IgD-negative memory B cell (primary cell): ENCODE measurements around the gene BTBD6. TPM values are rescaled to one million over a fixed set of nuclear protein-coding genes. Genes with fewer than 3 reads are reported as not detected.
"Not testable (repeated sequence)": the region's sequence is repeated elsewhere in the genome, so short reads cannot be mapped to it uniquely, and the experiment has no call there.

Experiments
- H3K27ac Mint-ChIP-seq, 3 donors: one replicate each; pipeline ENCODE4 v1.8.0; 2020 to 2022; ENCODE audit warnings: mild to moderate bottlenecking in 3 of 3, mixed read lengths in 3 of 3, moderate library complexity in 1 of 3
- H3K27me3 Mint-ChIP-seq: one replicate; pipeline ENCODE4 v1.8.0; 2021; ENCODE audit warnings: mixed read lengths
- H3K36me3 Mint-ChIP-seq: one replicate; pipeline ENCODE4 v1.8.0; 2020; ENCODE audit warnings: mild to moderate bottlenecking, mixed read lengths
- H3K4me1 Mint-ChIP-seq, 3 donors: one replicate each; pipeline ENCODE4 v1.8.0; 2020 to 2022; ENCODE audit warnings: mixed read lengths in 3 of 3, mild to moderate bottlenecking in 1 of 3
- H3K4me3 Mint-ChIP-seq, 4 donors: one replicate each; pipeline ENCODE4 v1.8.0; 2020 to 2022; ENCODE audit warnings: mild to moderate bottlenecking in 4 of 4, mixed read lengths in 4 of 4, moderate library complexity in 3 of 4
- H3K9me3 Mint-ChIP-seq, 3 donors: one replicate each; pipeline ENCODE4 v1.8.0; 2020 to 2021; ENCODE audit warnings: mixed read lengths in 3 of 3, mild to moderate bottlenecking in 1 of 3
- polyA plus RNA-seq: library from polyadenylated mRNA; unstranded; fragments of 300-500 nt; fragmentation: Illumina TruSeq; gene quantifications from one replicate; pipeline ENCODE4 v1.2.3, GENCODE V29; 2021

BTBD6 gene
- polyA plus RNA-seq, 1 donor from 2014 or later = 2.3 TPM

- peaks cover 9 to 17% (median 12%) of the 10 kb centered on the region in 3 donors for H3K4me1 Mint-ChIP-seq
- H3K27ac Mint-ChIP-seq = no peak overlapping the region
- no peaks in the 10 kb centered on the region for H3K9me3 Mint-ChIP-seq
- H3K4me3 Mint-ChIP-seq = no peak overlapping the region
- peaks cover 5% of the 10 kb centered on the region for H3K36me3 Mint-ChIP-seq
- H3K27me3 Mint-ChIP-seq = no peaks in the 10 kb centered on the region
These were observed 33.9 kb downstream of the BTBD6 start for GRCh38 chr14:105282098-105282725.

GRCh38 chr14:105283028-105283427 is 34.7 kb downstream of the BTBD6 start:
- H3K9me3 Mint-ChIP-seq = no peaks in the 10 kb centered on the region
- H3K27ac Mint-ChIP-seq = peak overlapping the region in 1 of 3 donors; percentile 31
- no peaks in the 10 kb centered on the region for H3K27me3 Mint-ChIP-seq
- peaks cover 9 to 17% (median 14%) of the 10 kb centered on the region in 3 donors for H3K4me1 Mint-ChIP-seq
- no peak overlapping the region for H3K4me3 Mint-ChIP-seq
- peaks cover 5% of the 10 kb centered on the region for H3K36me3 Mint-ChIP-seq

- Mint-ChIP-seq H3K4me1 (peaks cover 9 to 17% (median 14%) of the 10 kb centered on the region in 3 donors), H3K27me3 (no peaks in the 10 kb centered on the region), H3K4me3 (no peak overlapping the region), H3K27ac (no peak overlapping the region), H3K9me3 (no peaks in the 10 kb centered on the region), H3K36me3 (peaks cover 5% of the 10 kb centered on the region)
These were observed 35.6 kb downstream of the BTBD6 start for GRCh38 chr14:105283899-105284298.

- Mint-ChIP-seq H3K4me3 (no peak overlapping the region), H3K4me1 (peaks cover 9 to 15% (median 14%) of the 10 kb centered on the region in 3 donors), H3K27ac (peak overlapping the region in 1 of 3 donors; percentile 55), H3K27me3 (no peaks in the 10 kb centered on the region), H3K9me3 (no peaks in the 10 kb centered on the region), H3K36me3 (peaks cover 3% of the 10 kb centered on the region)
These were observed 36.8 kb downstream of the BTBD6 start for GRCh38 chr14:105285174-105285573.

- Mint-ChIP-seq H3K36me3 (peaks cover 3% of the 10 kb centered on the region), H3K4me1 (peaks cover 7 to 18% (median 18%) of the 10 kb centered on the region in 3 donors), H3K27ac (no peak overlapping the region), H3K27me3 (no peaks in the 10 kb centered on the region), H3K9me3 (no peaks in the 10 kb centered on the region), H3K4me3 (no peak overlapping the region)
These were observed 38.4 kb downstream of the BTBD6 start for GRCh38 chr14:105286759-105287144.

- Mint-ChIP-seq H3K4me1 (peaks cover 0 to 15% (median 12%) of the 10 kb centered on the region in 3 donors), H3K27me3 (no peaks in the 10 kb centered on the region), H3K36me3 (peaks cover 1% of the 10 kb centered on the region), H3K27ac (no peak overlapping the region), H3K9me3 (no peaks in the 10 kb centered on the region), H3K4me3 (no peak overlapping the region)
These were observed 39.1 kb downstream of the BTBD6 start for GRCh38 chr14:105287249-105288102.

GRCh38 chr14:105288936-105289335 is 40.6 kb downstream of the BTBD6 start:
- peaks cover 0 to 17% (median 7%) of the 10 kb centered on the region in 3 donors for H3K4me1 Mint-ChIP-seq
- H3K27ac Mint-ChIP-seq, H3K36me3 Mint-ChIP-seq, H3K4me3 Mint-ChIP-seq, H3K9me3 Mint-ChIP-seq, H3K27me3 Mint-ChIP-seq: not testable (repeated sequence)

GRCh38 chr14:105290621-105291346 is 42.5 kb downstream of the BTBD6 start:
- peaks cover 1% of the 10 kb centered on the region for H3K36me3 Mint-ChIP-seq
- H3K9me3 Mint-ChIP-seq = no peaks in the 10 kb centered on the region
- H3K4me1 Mint-ChIP-seq = peaks cover 5 to 20% (median 11%) of the 10 kb centered on the region in 3 donors
- peak overlapping the region in 1 of 3 donors; percentile 86 for H3K27ac Mint-ChIP-seq
- H3K4me3 Mint-ChIP-seq = peak overlapping the region in 2 of 4 donors; percentile 47 to 65
- H3K27me3 Mint-ChIP-seq = no peaks in the 10 kb centered on the region

GRCh38 chr14:105292826-105293711 is 44.7 kb downstream of the BTBD6 start:
- no peaks in the 10 kb centered on the region for H3K9me3 Mint-ChIP-seq
- peak overlapping the region in 1 of 3 donors; percentile 20 for H3K27ac Mint-ChIP-seq
- peaks cover 5 to 19% (median 11%) of the 10 kb centered on the region in 3 donors for H3K4me1 Mint-ChIP-seq
- peaks cover 1% of the 10 kb centered on the region for H3K36me3 Mint-ChIP-seq
- no peaks in the 10 kb centered on the region for H3K27me3 Mint-ChIP-seq
- peak overlapping the region in 2 of 4 donors; percentile 47 to 72 for H3K4me3 Mint-ChIP-seq

- H3K4me1 Mint-ChIP-seq = peaks cover 5 to 19% (median 11%) of the 10 kb centered on the region in 3 donors
- H3K27me3 Mint-ChIP-seq = no peaks in the 10 kb centered on the region
- H3K9me3 Mint-ChIP-seq = no peaks in the 10 kb centered on the region
- H3K4me3 Mint-ChIP-seq = peak overlapping the region in 3 of 4 donors; percentile 27 to 49 (median 31)
- H3K27ac Mint-ChIP-seq = peak overlapping the region; percentile 20 to 94 (median 23)
- H3K36me3 Mint-ChIP-seq = peaks cover 1% of the 10 kb centered on the region
These were observed 45.8 kb downstream of the BTBD6 start for GRCh38 chr14:105294142-105294597.

GRCh38 chr14:105297311-105297710 is 49.0 kb downstream of the BTBD6 start:
- H3K27ac Mint-ChIP-seq = not testable (repeated sequence)
- H3K4me3 Mint-ChIP-seq = peak overlapping the region in 2 of 4 donors; percentile 26 to 52
- peaks cover 9 to 19% (median 14%) of the 10 kb centered on the region in 3 donors for H3K4me1 Mint-ChIP-seq

GRCh38 chr14:105299654-105300541 is 51.6 kb downstream of the BTBD6 start:
- H3K9me3 Mint-ChIP-seq = no peaks in the 10 kb centered on the region
- peaks cover 9 to 11% (median 10%) of the 10 kb centered on the region in 3 donors for H3K4me1 Mint-ChIP-seq
- H3K4me3 Mint-ChIP-seq = peak overlapping the region; percentile 77 to 90 (median 84)
- no peaks in the 10 kb centered on the region for H3K27me3 Mint-ChIP-seq
- H3K27ac Mint-ChIP-seq = peak overlapping the region; percentile 3 to 63 (median 19)
- H3K36me3 Mint-ChIP-seq = no peaks in the 10 kb centered on the region

More at GRCh38 chr14:105297311-105297710, 49.0 kb downstream of the BTBD6 start:
- not testable (repeated sequence) for H3K9me3 Mint-ChIP-seq, H3K36me3 Mint-ChIP-seq, H3K27me3 Mint-ChIP-seq
